ENCODE results near the gene ACAT1. TPM values are rescaled to one million over a fixed set of nuclear protein-coding genes. Genes with fewer than 3 reads are reported as not detected.

Gene ACAT1
- total RNA-seq, 3 donors from 2014 or later = 88.8 to 123 (median 98.0) TPM

GRCh38 chr11:108097179-108097578, 24.2 kb upstream of the ACAT1 start:
- Histone ChIP-seq H3K36me3 (ENCODE audit: low read depth) (no peaks in the 10 kb centered on the region), H3K9me3 (no peaks in the 10 kb centered on the region), H3K4me3 (no peak overlapping the region), H3K4me1 (ENCODE audit: low read depth) (no peaks in the 10 kb centered on the region)
- DNase-seq (no peak), ATAC-seq (peak; percentile 75)
- intact Hi-C loops (cut with DNase I, micrococcal nuclease) = no loop called here
- no peak for TF ChIP-seq CTCF (IDR thresholded peaks at IDR 0.05)

GRCh38 chr11:108101090-108101775, 20.1 kb upstream of the ACAT1 start:
- Histone ChIP-seq H3K9me3 (no peaks in the 10 kb centered on the region), H3K4me1 (ENCODE audit: low read depth) (no peaks in the 10 kb centered on the region), H3K36me3 (ENCODE audit: low read depth) (no peaks in the 10 kb centered on the region), H3K4me3 (no peak overlapping the region)
- intact Hi-C loops (cut with DNase I, micrococcal nuclease) = no loop called here
- ATAC-seq (no peak), DNase-seq (no peak)
- TF ChIP-seq CTCF (IDR thresholded peaks at IDR 0.05) = no peak

GRCh38 chr11:108111126-108111525, 10.2 kb upstream of the ACAT1 start:
- TF ChIP-seq CTCF (IDR thresholded peaks at IDR 0.05) = no peak
- Histone ChIP-seq H3K36me3 (ENCODE audit: low read depth) (no peaks in the 10 kb centered on the region), H3K4me3 (no peak overlapping the region), H3K4me1 (ENCODE audit: low read depth) (no peaks in the 10 kb centered on the region), H3K9me3 (no peaks in the 10 kb centered on the region)
- no peak for ATAC-seq
- intact Hi-C loops (cut with DNase I, micrococcal nuclease) = no loop called here
- DNase-seq = no peak

GRCh38 chr11:108112057-108112456, 9.3 kb upstream of the ACAT1 start:
- no peaks in the 10 kb centered on the region for H3K9me3 ChIP-seq
- intact Hi-C loops (cut with DNase I, micrococcal nuclease) = no loop called here
- H3K36me3 ChIP-seq (ENCODE audit: low read depth) = no peaks in the 10 kb centered on the region
- DNase-seq (no peak), ATAC-seq (no peak)
- H3K4me3 ChIP-seq = no peak overlapping the region
- no peak for TF ChIP-seq CTCF (IDR thresholded peaks at IDR 0.05)
- H3K4me1 ChIP-seq (ENCODE audit: low read depth) = no peaks in the 10 kb centered on the region

- intact Hi-C loops (cut with DNase I, micrococcal nuclease) = no loop called here
- ATAC-seq = peak; percentile 86
- Histone ChIP-seq H3K4me1 (ENCODE audit: low read depth) (no peaks in the 10 kb centered on the region), H3K4me3 (no peak overlapping the region), H3K9me3 (no peaks in the 10 kb centered on the region), H3K36me3 (ENCODE audit: low read depth) (no peaks in the 10 kb centered on the region)
- TF ChIP-seq CTCF (IDR thresholded peaks at IDR 0.05) = no peak
- peak; percentile 61 to 81 (median 70) for DNase-seq
Observed at GRCh38 chr11:108115500-108116140, 5.7 kb upstream of the ACAT1 start.
